Activated CD8-positive, alpha-beta memory T cell treated with anti-CD3 and anti-CD28 coated beads, Interleukin-2, amount 10 ng/mL, durations not matched to agents 7 days and 5 days (primary cell): ENCODE data around the gene FAM120C. TPM values are rescaled to one million over a fixed set of nuclear protein-coding genes. Genes with fewer than 3 reads are reported as not detected.
A peak's percentile ranks its signal among the peaks of the same experiment; 100 is the strongest.

Experiments
- ATAC-seq: fragments of 150-1000 bp; cut with Tn5 transposase; one replicate; pipeline ENCODE4 v1.10.0; 2021; ENCODE audit warnings: moderate library complexity
- CTCF ChIA-PET: fragments of 350-600 bp; sonication (Branson Sonifier 250); formaldehyde crosslinking; loops from one replicate; lab custom pipeline; 2021; ENCODE audit warnings: antibody characterized with exemption; lab: Charles Lee
- DNase-seq: peaks from one replicate; pipeline ENCODE4 v3.0.0-alpha.2; 2020
- H3K27ac Mint-ChIP-seq: one replicate; pipeline ENCODE4 v1.8.0; 2021; ENCODE audit warnings: mild to moderate bottlenecking, mixed read lengths
- H3K27me3 Mint-ChIP-seq: one replicate; pipeline ENCODE4 v1.8.0; 2021; ENCODE audit warnings: mixed read lengths
- H3K36me3 Mint-ChIP-seq: one replicate; pipeline ENCODE4 v1.8.0; 2021; ENCODE audit warnings: mild to moderate bottlenecking, mixed read lengths
- H3K4me1 Mint-ChIP-seq: one replicate; pipeline ENCODE4 v1.8.0; 2021; ENCODE audit warnings: mixed read lengths
- H3K4me3 Mint-ChIP-seq: one replicate; pipeline ENCODE4 v1.8.0; 2021; ENCODE audit warnings: mild to moderate bottlenecking, moderate library complexity, mixed read lengths
- H3K9me3 Mint-ChIP-seq: one replicate; pipeline ENCODE4 v1.8.0; 2022; ENCODE audit warnings: low read depth, mixed read lengths
- total RNA-seq, 2 experiments: library from RNA; stranded (reverse); gene quantifications; one replicate each; pipeline ENCODE4 v1.2.3, GENCODE V29; 2021

FAM120C gene
- total RNA-seq, 2 experiments from 2014 or later: 10.5 to 12.8 TPM

DNA sequence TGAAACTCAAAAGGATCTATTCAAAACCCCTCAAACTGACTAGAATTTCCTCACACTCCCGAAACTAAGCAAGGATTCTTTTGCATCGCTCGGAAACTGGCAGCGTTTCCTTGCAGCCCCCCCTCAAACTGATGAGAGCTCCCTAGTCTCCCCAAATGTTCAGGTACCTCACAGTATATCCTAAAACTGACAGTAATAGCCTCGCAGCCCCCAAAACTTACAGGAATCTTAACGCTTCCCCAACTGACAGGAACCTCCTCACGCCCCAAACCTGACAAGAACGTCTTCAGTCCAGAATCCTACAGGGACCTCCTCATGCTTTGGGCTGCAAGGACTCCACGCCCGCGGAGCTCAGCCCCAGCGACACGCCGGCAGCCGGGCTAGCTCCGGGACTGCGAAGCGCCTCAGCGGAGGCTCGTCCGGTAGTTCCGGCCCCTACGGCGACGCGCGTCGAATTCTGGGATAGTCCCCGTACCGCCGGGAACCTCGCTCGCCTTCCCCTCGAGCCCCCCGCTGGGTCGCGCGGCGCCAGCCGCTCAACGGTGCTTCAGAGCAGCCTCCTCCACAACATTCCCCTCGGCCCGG is 139.4 kb downstream of the FAM120C start:
- H3K27me3 Mint-ChIP-seq: no peaks in the 10 kb centered on the region
- DNase-seq: no peak
- peak overlapping the region; percentile 95 for H3K27ac Mint-ChIP-seq
- no peaks in the 10 kb centered on the region for H3K9me3 Mint-ChIP-seq
- peak overlapping the region; percentile 96 for H3K4me3 Mint-ChIP-seq
- peak; percentile 13 for ATAC-seq
- CTCF ChIA-PET: interaction anchor here (1.1 to 1.2 kb wide), 2 partner anchors 396 to 957 kb away, joined by 3 read pairs; partner anchors contain the start of genes APEX2 and TSR2
- peaks cover 10% of the 10 kb centered on the region for H3K36me3 Mint-ChIP-seq
- H3K4me1 Mint-ChIP-seq: peaks cover 18% of the 10 kb centered on the region

DNA sequence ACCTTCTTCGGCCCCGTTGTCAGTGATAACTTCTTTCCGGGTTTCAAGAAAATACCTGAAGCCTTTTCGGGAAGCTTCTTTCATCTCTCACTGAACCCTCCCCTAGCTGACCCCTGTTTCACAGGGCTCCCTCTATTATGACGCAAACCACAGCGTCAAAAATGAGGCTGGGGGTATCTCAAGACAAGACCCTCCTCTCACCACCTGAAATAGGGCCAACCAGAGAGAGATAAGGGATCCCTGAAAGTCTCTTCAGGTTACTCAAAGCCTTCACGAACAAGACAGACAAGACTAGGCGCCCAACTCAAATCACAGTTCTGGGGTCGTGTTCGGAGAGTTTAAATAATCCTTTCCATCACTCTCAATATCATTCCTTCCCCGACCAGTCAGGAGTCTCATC is 140.0 kb downstream of the FAM120C start:
- peak; percentile 40 for DNase-seq
- CTCF ChIA-PET: interaction anchor here (1.0 to 1.1 kb wide), 2 partner anchors 44 to 397 kb away, joined by 3 read pairs; partner anchors contain the start of gene TSR2

GRCh38 chrX:54042609-54043021 is 140.4 kb downstream of the FAM120C start:
- Mint-ChIP-seq H3K27me3 (no peaks in the 10 kb centered on the region), H3K4me1 (peaks cover 18% of the 10 kb centered on the region), H3K27ac (peak overlapping the region; percentile 95), H3K9me3 (no peaks in the 10 kb centered on the region), H3K36me3 (peaks cover 13% of the 10 kb centered on the region), H3K4me3 (peak overlapping the region; percentile 96)
- peak; percentile 11 for ATAC-seq
- peak; percentile 63 for DNase-seq
- CTCF ChIA-PET: interaction anchor here (0.6 to 1.1 kb wide), 3 partner anchors 44 to 397 kb away, joined by 3 read pairs; partner anchors contain the start of gene TSR2

More for the DNA sequence above, 140.0 kb downstream of the FAM120C start:
- Mint-ChIP-seq H3K27me3 (no peaks in the 10 kb centered on the region), H3K36me3 (peaks cover 11% of the 10 kb centered on the region), H3K27ac (peak overlapping the region; percentile 95), H3K4me3 (peak overlapping the region; percentile 96), H3K9me3 (no peaks in the 10 kb centered on the region), H3K4me1 (peaks cover 18% of the 10 kb centered on the region)
- ATAC-seq: no peak

DNA sequence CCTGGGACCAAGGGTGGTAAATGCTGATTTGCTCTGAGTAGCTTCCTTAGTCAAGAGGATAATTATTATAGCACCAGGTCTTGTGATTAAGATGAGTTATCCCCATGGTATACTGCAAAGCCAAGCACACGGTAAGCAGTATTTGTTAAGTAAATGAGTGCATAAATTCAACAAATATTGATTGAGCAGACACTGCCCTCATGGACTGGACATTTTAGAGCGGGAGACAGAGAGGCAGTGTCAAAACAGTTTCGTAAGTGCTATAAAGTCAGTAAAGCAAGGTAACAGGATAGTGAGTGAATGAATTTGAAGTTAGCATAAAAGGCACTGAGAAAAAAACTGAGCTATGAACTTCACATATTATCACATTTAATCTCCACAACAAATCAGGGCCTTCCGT is 152.7 kb downstream of the FAM120C start:
- CTCF ChIA-PET: no interaction called here
- H3K4me1 Mint-ChIP-seq: peaks cover 3% of the 10 kb centered on the region
- H3K36me3 Mint-ChIP-seq: peaks cover 41% of the 10 kb centered on the region
- H3K9me3 Mint-ChIP-seq: no peaks in the 10 kb centered on the region
- ATAC-seq: no peak
- H3K27ac Mint-ChIP-seq: no peak overlapping the region
- H3K4me3 Mint-ChIP-seq: no peak overlapping the region
- no peaks in the 10 kb centered on the region for H3K27me3 Mint-ChIP-seq
- DNase-seq: no peak

DNA sequence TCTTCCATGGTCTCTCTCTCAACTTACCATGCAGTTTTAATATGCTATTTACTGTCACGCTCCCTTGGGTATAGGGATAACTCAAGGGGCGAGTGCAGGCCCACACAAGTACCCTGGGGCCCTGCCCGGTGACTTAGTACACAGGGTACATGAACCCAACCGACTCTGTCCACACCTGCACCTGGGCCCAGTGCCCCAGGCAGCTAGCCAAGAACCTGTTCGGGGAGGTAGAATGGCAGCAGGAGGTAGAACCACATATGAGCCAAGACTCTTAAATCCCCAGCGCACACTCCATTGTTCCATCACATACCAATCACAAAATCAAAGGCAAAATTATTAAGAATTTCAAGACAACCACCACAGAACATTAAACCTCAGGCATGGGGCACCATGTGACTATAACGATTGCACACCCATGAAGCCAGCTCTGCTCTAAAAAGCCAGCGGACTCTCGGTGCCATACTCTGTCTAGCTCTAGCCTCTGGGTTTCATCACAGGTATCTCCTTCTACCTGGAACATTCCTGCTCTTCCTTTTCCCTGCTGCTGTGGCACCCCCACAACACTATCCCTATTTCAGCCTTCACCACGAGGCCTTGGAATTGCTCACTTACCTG is 153.4 kb downstream of the FAM120C start:
- no peaks in the 10 kb centered on the region for H3K9me3 Mint-ChIP-seq
- no peaks in the 10 kb centered on the region for H3K27me3 Mint-ChIP-seq
- no peak overlapping the region for H3K4me3 Mint-ChIP-seq
- no peak for ATAC-seq
- DNase-seq: no peak
- peaks cover 44% of the 10 kb centered on the region for H3K36me3 Mint-ChIP-seq
- peaks cover 3% of the 10 kb centered on the region for H3K4me1 Mint-ChIP-seq
- CTCF ChIA-PET: no interaction called here
- H3K27ac Mint-ChIP-seq: no peak overlapping the region

- CTCF ChIA-PET: no interaction called here
- no peak for ATAC-seq
- DNase-seq: no peak
- no peaks in the 10 kb centered on the region for H3K9me3 Mint-ChIP-seq
- H3K27ac Mint-ChIP-seq: no peak overlapping the region
- H3K27me3 Mint-ChIP-seq: no peaks in the 10 kb centered on the region
- no peak overlapping the region for H3K4me3 Mint-ChIP-seq
- H3K4me1 Mint-ChIP-seq: peaks cover 3% of the 10 kb centered on the region
- peaks cover 44% of the 10 kb centered on the region for H3K36me3 Mint-ChIP-seq
Observed at GRCh38 chrX:54024350-54024749, 158.7 kb downstream of the FAM120C start.

Other genes starting within 250 kb of the FAM120C start
- 10 to 100 TPM; 42.9 to 44.9 TPM for gene PHF8, start 138.8 kb downstream of the FAM120C start, total RNA-seq
- under 1 TPM; 0.03 to 0.21 TPM for gene WNK3, start 174.8 kb upstream of the FAM120C start, total RNA-seq